NCI-H2171 treated with DMSO at 0.1 percent for 48 hours (cell line): ENCODE measurements around the gene AIG1.
"Not testable (repeated sequence)": the region's sequence is repeated elsewhere in the genome, so short reads cannot be mapped to it uniquely, and the experiment has no call there.

Experiments
- DNase-seq: peaks from one replicate; lab custom pipeline; 2025; lab: John Stamatoyannopoulos, UW

Gene AIG1

GRCh38 chr6:143165315-143165855 lies 104.7 kb downstream of the AIG1 start:
- no peak for DNase-seq

- no peak for DNase-seq
Measured at GRCh38 chr6:143166247-143166695, 105.6 kb downstream of the AIG1 start.

GRCh38 chr6:143167224-143167623 lies 106.5 kb downstream of the AIG1 start:
- DNase-seq, result no peak

GRCh38 chr6:143168396-143168816 lies 107.7 kb downstream of the AIG1 start:
- not testable (repeated sequence) for DNase-seq

- no peak for DNase-seq
Measured at GRCh38 chr6:143169440-143169839, 108.8 kb downstream of the AIG1 start.

- no peak for DNase-seq
Measured at GRCh38 chr6:143174516-143174915, 113.8 kb downstream of the AIG1 start.

GRCh38 chr6:143174951-143175350 lies 114.3 kb downstream of the AIG1 start:
- DNase-seq, result no peak

- no peak for DNase-seq
Measured at GRCh38 chr6:143176090-143177021, 115.7 kb downstream of the AIG1 start.

GRCh38 chr6:143177706-143178105 lies 117.0 kb downstream of the AIG1 start:
- no peak for DNase-seq

- DNase-seq, result no peak
Measured at GRCh38 chr6:143179096-143179495, 118.4 kb downstream of the AIG1 start.

- DNase-seq, result no peak
Measured at GRCh38 chr6:143179901-143180612, 119.4 kb downstream of the AIG1 start.

GRCh38 chr6:143180826-143181225 lies 120.1 kb downstream of the AIG1 start:
- DNase-seq, result peak; percentile 69

- DNase-seq, result peak; percentile 9
Measured at GRCh38 chr6:143183666-143184065, 123.0 kb downstream of the AIG1 start.

GRCh38 chr6:143185288-143185687 lies 124.6 kb downstream of the AIG1 start:
- no peak for DNase-seq

- no peak for DNase-seq
Measured at GRCh38 chr6:143187238-143187923, 126.7 kb downstream of the AIG1 start.

- DNase-seq, result no peak
Measured at GRCh38 chr6:143188292-143188691, 127.6 kb downstream of the AIG1 start.

- no peak for DNase-seq
Measured at GRCh38 chr6:143191361-143191760, 130.7 kb downstream of the AIG1 start.

GRCh38 chr6:143192766-143193165 lies 132.1 kb downstream of the AIG1 start:
- no peak for DNase-seq

GRCh38 chr6:143193571-143194094 lies 132.9 kb downstream of the AIG1 start:
- no peak for DNase-seq

- no peak for DNase-seq
Measured at GRCh38 chr6:143194095-143194589, 133.5 kb downstream of the AIG1 start.

GRCh38 chr6:143195349-143195845 lies 134.7 kb downstream of the AIG1 start:
- DNase-seq, result no peak
